MM.1S (cell line): Measurements from ENCODE around the gene ZSCAN26.
A peak's percentile ranks its signal among the peaks of the same experiment; 100 is the strongest.

Experiments used
- DNase-seq: peaks from one replicate; pipeline ENCODE4 v3.0.0-alpha.2; 2015
- H2AFZ ChIP-seq: fragments of 300-600 bp; sonication (generic); 2 replicates; pipeline ENCODE4 v1.6.0; 2016; ENCODE audit warnings: antibody characterized with exemption, low read length
- H3F3A ChIP-seq: fragments of 300-600 bp; sonication (generic); 2 replicates; pipeline ENCODE4 v1.6.1; 2016; ENCODE audit warnings: mild to moderate bottlenecking, antibody characterized with exemption, low read length, moderate library complexity, mixed read lengths; ENCODE audit not compliant: insufficient read depth
- H3K27ac ChIP-seq: fragments of 300-600 bp; sonication (generic); 2 replicates; pipeline ENCODE4 v1.5.1; 2016; ENCODE audit warnings: mild to moderate bottlenecking, low read length
- H3K27me3 ChIP-seq: fragments of 300-600 bp; sonication (generic); replicated peaks from 2 replicates; pipeline ENCODE4 v1.6.0; 2016; ENCODE audit warnings: low read length; ENCODE audit not compliant: insufficient read depth
- H3K36me3 ChIP-seq: fragments of 300-600 bp; sonication (generic); replicated peaks from 2 replicates; pipeline ENCODE4 v1.6.1; 2016; ENCODE audit warnings: mild to moderate bottlenecking, low read length, mixed read lengths; ENCODE audit not compliant: insufficient read depth
- H3K4me1 ChIP-seq: fragments of 300-600 bp; sonication (generic); 2 replicates; pipeline ENCODE4 v1.6.1; 2016; ENCODE audit warnings: low read length, mixed read lengths
- H3K4me2 ChIP-seq: fragments of 300-600 bp; sonication (generic); 2 replicates; pipeline ENCODE4 v1.6.0; 2016; ENCODE audit warnings: low read depth, low read length
- H3K4me3 ChIP-seq: fragments of 300-600 bp; sonication (generic); 2 replicates; pipeline ENCODE4 v1.5.1; 2016; ENCODE audit warnings: low read length, mixed read lengths
- H3K79me2 ChIP-seq: fragments of 300-600 bp; sonication (generic); 2 replicates; pipeline ENCODE4 v1.6.1; 2016; ENCODE audit warnings: mixed run types, low read length, mixed read lengths
- H3K9ac ChIP-seq: fragments of 300-600 bp; sonication (generic); 2 replicates; pipeline ENCODE4 v1.6.1; 2016; ENCODE audit warnings: low read length, mixed read lengths
- H3K9me2 ChIP-seq: fragments of 300-600 bp; sonication (generic); replicated peaks from 2 replicates; pipeline ENCODE4 v1.6.1; 2016; ENCODE audit warnings: mild to moderate bottlenecking, low read length, mixed read lengths; ENCODE audit not compliant: insufficient read depth
- H3K9me3 ChIP-seq: fragments of 300-600 bp; sonication (generic); replicated peaks from 2 replicates; pipeline ENCODE4 v1.6.1; 2016; ENCODE audit warnings: mild to moderate bottlenecking, low read length, mixed read lengths; ENCODE audit not compliant: insufficient read depth
- H4K20me1 ChIP-seq: fragments of 300-600 bp; sonication (generic); 2 replicates; pipeline ENCODE4 v1.6.1; 2016; ENCODE audit warnings: mild to moderate bottlenecking, low read length, moderate library complexity, mixed read lengths; ENCODE audit not compliant: insufficient read depth
- EZH2 ChIP-seq: fragments of 300-600 bp; sonication (generic); optimal IDR thresholded peaks from 2 replicates; pipeline ENCODE3; 2017; ENCODE audit warnings: low read depth, mild to moderate bottlenecking, antibody characterized with exemption, low read length, mixed read lengths
- EZH2phosphoT487 ChIP-seq: fragments of 300-600 bp; sonication (generic); IDR thresholded peaks from 2 replicates; pipeline ENCODE4 v1.6.1; 2018; ENCODE audit warnings: antibody characterized with exemption, low read length
- TF ChIP-seq, protein P1 (sequence below): fragments of 300-600 bp; sonication (generic); IDR thresholded peaks from 2 replicates; pipeline ENCODE4 v1.5.1; 2016; ENCODE audit warnings: antibody characterized with exemption, low read length, mixed read lengths

Gene ZSCAN26

DNA sequence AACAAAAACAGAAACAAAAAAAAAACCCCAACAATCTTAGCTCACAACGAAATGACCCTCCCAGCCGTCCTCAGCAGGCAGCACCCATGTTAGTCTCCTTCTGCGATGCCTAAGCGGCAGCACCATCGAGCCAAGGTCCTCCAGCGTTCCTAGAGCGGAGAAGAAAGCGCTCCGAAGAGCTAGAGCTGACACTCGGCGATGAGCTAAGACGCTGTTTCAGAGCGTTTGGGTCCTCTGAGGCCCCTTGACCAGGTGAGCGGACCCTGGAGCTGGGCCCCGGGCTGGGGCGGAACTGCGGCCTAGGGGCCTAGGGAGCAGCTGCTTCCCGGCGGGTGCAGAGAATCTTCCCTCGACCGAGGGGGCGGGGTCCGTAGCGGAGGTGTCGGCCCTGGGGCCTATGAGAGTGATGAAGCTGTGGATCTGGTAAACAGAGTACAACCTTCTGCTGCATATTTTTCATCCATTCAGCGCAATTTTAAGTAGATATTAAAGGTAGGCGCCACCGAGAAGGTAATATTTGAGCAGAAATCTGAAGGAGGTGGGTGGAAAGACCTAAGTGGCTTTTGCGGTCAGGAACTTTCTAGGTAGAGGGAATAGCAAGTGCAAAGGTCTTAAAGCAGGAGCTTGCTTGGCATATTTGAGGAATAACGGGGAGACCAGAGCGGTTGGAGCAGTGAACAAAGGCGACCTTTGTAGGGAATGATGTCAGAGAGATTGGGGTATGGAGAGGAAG lies at the start of gene ZSCAN26:
Gene ZSCAN26 (plus strand): TSS at position 182 of the 733 bp plus-strand sequence. CDS start 4,777 bp downstream, outside the sequence.
- H3K27me3 ChIP-seq, result no peaks in the 10 kb centered on the region
- 0 out of 2 replicates have a peak, but pooled peaks cover 5% of the 10 kb centered on the region for H3K4me1 ChIP-seq
- TF ChIP-seq EZH2, result no peak
- TF ChIP-seq, protein P1, sequence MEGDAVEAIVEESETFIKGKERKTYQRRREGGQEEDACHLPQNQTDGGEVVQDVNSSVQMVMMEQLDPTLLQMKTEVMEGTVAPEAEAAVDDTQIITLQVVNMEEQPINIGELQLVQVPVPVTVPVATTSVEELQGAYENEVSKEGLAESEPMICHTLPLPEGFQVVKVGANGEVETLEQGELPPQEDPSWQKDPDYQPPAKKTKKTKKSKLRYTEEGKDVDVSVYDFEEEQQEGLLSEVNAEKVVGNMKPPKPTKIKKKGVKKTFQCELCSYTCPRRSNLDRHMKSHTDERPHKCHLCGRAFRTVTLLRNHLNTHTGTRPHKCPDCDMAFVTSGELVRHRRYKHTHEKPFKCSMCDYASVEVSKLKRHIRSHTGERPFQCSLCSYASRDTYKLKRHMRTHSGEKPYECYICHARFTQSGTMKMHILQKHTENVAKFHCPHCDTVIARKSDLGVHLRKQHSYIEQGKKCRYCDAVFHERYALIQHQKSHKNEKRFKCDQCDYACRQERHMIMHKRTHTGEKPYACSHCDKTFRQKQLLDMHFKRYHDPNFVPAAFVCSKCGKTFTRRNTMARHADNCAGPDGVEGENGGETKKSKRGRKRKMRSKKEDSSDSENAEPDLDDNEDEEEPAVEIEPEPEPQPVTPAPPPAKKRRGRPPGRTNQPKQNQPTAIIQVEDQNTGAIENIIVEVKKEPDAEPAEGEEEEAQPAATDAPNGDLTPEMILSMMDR, result no peak
- TF ChIP-seq EZH2phosphoT487, result no peak
- H3K79me2 ChIP-seq, result no peaks in the 10 kb centered on the region
- H4K20me1 ChIP-seq, result no peaks in the 10 kb centered on the region
- H3K4me3 ChIP-seq, result peak within 1 kb of the TSS; percentile 74
- peak within 1 kb of the TSS; percentile 91 for H2AFZ ChIP-seq
- H3K9me3 ChIP-seq, result no peaks in the 10 kb centered on the region
- H3K9me2 ChIP-seq, result no peaks in the 10 kb centered on the region
- peak; percentile 85 for DNase-seq
- H3K36me3 ChIP-seq, result 0 out of 2 replicates have a peak, but pooled peaks cover 4% of the 10 kb centered on the region
- H3K9ac ChIP-seq, result peak within 1 kb of the TSS; percentile 61
- H3K4me2 ChIP-seq, result peak within 1 kb of the TSS; percentile 80
- no peaks in the 10 kb centered on the region for H3F3A ChIP-seq
- peak within 1 kb of the TSS; percentile 63; the same call in 1 of the 2 replicates for H3K27ac ChIP-seq

DNA sequence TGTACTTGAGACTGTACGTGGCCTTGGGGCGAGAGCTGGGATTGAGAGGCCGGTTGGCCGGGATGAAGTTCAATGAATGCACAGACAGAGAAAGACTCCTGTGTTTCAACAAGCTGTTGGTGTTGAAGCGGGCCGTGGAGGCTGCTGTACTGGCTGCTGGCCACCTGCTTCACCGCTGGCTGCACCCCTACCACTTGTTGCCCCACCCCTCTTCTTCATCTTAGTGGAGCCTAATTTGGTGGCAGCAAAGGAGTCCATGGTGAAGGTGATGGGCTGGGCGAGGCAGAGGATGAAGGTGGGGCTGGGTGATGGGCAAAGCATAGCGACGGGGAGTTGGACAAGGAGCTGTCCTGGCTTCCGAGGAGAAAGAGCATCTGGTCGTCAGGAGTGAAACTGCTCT lies 49.1 kb upstream of the ZSCAN26 start:
- H2AFZ ChIP-seq, result no peak overlapping the region

DNA sequence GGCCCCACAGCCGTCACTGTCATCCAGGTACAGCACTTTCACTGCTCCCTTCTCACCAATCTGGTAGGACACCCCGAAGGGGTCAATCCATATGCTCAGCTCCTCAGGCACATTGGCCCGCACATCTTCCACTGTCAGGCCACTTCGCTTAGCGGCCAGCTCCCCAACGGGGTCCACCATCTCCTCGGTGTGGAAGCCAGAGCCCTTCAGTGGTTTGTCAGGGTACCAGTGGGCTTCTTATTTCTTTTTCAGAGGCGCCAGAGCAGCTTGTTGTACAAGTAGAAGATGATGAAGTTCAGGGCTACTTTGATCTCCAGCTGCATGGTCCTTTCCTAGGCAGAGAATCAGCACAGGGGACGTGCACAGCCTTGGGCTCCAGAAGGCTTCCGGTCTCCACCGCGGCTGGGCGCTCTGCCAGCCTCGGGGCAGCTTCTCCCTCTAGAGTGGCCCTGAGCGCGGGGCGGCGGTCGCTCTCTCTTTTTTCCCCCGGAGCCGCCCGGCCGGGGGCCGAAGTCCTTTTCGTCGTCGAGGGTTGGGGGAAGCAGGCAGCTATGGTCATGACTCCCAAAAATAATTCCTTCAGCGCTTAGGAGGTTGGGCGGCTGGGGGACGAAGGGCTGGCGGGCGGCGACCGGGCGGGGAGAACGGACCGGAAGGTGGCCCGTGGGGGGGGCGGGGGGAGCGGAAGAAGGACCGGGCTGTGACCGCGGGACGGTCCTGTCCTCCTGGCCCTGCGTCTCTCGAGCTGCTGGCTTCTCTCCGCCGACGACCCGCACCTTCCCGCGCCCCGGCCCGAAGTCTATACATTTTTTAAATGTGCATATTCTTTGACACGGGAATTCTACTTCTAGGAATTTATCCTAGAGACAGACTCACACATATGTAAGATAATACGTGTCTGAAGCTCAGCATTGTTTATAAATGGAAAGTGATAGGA lies 48.4 kb upstream of the ZSCAN26 start:
- H3K36me3 ChIP-seq, result no peaks in the 10 kb centered on the region
- H3K27me3 ChIP-seq, result peaks cover 31% of the 10 kb centered on the region
- H3K9ac ChIP-seq, result peak overlapping the region; percentile 45; the same call in 1 of the 2 replicates
- peaks cover 2% of the 10 kb centered on the region; the same call in 1 of the 2 replicates for H3F3A ChIP-seq
- H4K20me1 ChIP-seq, result no peaks in the 10 kb centered on the region
- H3K9me2 ChIP-seq, result no peaks in the 10 kb centered on the region
- no peaks in the 10 kb centered on the region for H3K9me3 ChIP-seq
- peak overlapping the region; percentile 71 for H3K4me3 ChIP-seq
- H3K4me1 ChIP-seq, result no peaks in the 10 kb centered on the region
- H3K4me2 ChIP-seq, result peak overlapping the region; percentile 76
- peak overlapping the region; percentile 92 for H2AFZ ChIP-seq
- H3K27ac ChIP-seq, result no peak overlapping the region
- TF ChIP-seq, protein P1, result no peak
- no peak for TF ChIP-seq EZH2phosphoT487
- no peak for TF ChIP-seq EZH2
- no peaks in the 10 kb centered on the region for H3K79me2 ChIP-seq
- DNase-seq, result peak; percentile 49

More for the DNA sequence above, 49.1 kb upstream of the ZSCAN26 start:
- H3K9me2 ChIP-seq, result no peaks in the 10 kb centered on the region
- H3K4me1 ChIP-seq, result no peaks in the 10 kb centered on the region
- H3F3A ChIP-seq, result peaks cover 9% of the 10 kb centered on the region; the same call in 1 of the 2 replicates
- H4K20me1 ChIP-seq, result no peaks in the 10 kb centered on the region
- H3K79me2 ChIP-seq, result no peaks in the 10 kb centered on the region
- H3K4me3 ChIP-seq, result no peak overlapping the region
- H3K9ac ChIP-seq, result no peak overlapping the region
- no peak for DNase-seq
- H3K4me2 ChIP-seq, result peak overlapping the region; percentile 76; the same call in 1 of the 2 replicates
- H3K27me3 ChIP-seq, result peaks cover 25% of the 10 kb centered on the region; the same call in 1 of the 2 replicates
- no peaks in the 10 kb centered on the region for H3K9me3 ChIP-seq
- no peaks in the 10 kb centered on the region for H3K36me3 ChIP-seq
- TF ChIP-seq EZH2phosphoT487 (no peak), EZH2 (no peak)
- TF ChIP-seq, protein P1, result no peak
- H3K27ac ChIP-seq, result no peak overlapping the region
